Gastrocnemius medialis (tissue), 4 donors: Measurements from ENCODE around the gene FAM210A. TPM values are rescaled to one million over a fixed set of nuclear protein-coding genes. Genes with fewer than 3 reads are reported as not detected.

Source experiments
- ATAC-seq, 2 donors: fragments of 150-250 bp; one replicate each; pipeline ENCODE4 v1.9.1; 2016
- DNase-seq, 2 donors: peaks; one replicate each; pipeline ENCODE4 v3.0.0-alpha.2; 2019
- H3K27ac ChIP-seq, 4 donors: fragments of 200-600 bp; sonication (generic); 1 replicate in 1 of 4; 2 replicates in 3 of 4; pipeline ENCODE4 v1.5.1; 2016 to 2018; ENCODE audit warnings: mild to moderate bottlenecking in 2 of 4, moderate library complexity in 1 of 4
- H3K27me3 ChIP-seq, 3 donors: fragments of 200-600 bp; sonication (generic) in 2 of 3; 1 replicate in 1 of 3; 2 replicates in 2 of 3; pipeline versions ENCODE4 v1.5.1 to v1.6.0; 2016 to 2019; ENCODE audit warnings: mild to moderate bottlenecking in 1 of 3, moderate library complexity in 1 of 3
- H3K36me3 ChIP-seq, 2 donors: fragments of 200-600 bp; sonication (generic) in 1 of 2; one replicate each; pipeline ENCODE4 v1.5.1; 2017 to 2018
- H3K4me1 ChIP-seq, 2 donors: fragments of 200-600 bp; sonication (generic) in 1 of 2; one replicate each; pipeline ENCODE4 v1.5.1; 2016 to 2017; ENCODE audit warnings: mild to moderate bottlenecking in 2 of 2
- H3K4me3 ChIP-seq, 4 donors: fragments of 200-600 bp; sonication (generic) in 3 of 4; 1 replicate in 1 of 4; 2 replicates in 3 of 4; pipeline ENCODE4 v1.5.1; 2016 to 2019; ENCODE audit warnings: mild to moderate bottlenecking in 2 of 4
- H3K9me3 ChIP-seq, 3 donors: fragments of 200-600 bp; sonication (generic) in 2 of 3; 1 replicate in 1 of 3; 2 replicates in 2 of 3; pipeline ENCODE4 v1.5.1; 2016 to 2019
- CTCF ChIP-seq, 5 experiments: fragments of 450-650 bp in 3 of 5; fragments of 200-600 bp in 2 of 5; sonication (generic) in 2 of 5; IDR thresholded peaks in 4 of 5; conservative IDR thresholded peaks in 1 of 5; 1 replicate in 4 of 5; 2 replicates in 1 of 5; pipeline ENCODE4 v1.5.1; 2016 to 2019; ENCODE audit warnings: antibody characterized with exemption in 5 of 5, mild to moderate bottlenecking in 3 of 5, moderate library complexity in 3 of 5
- POLR2A ChIP-seq, 2 donors: fragments of 450-650 bp; IDR thresholded peaks; one replicate each; pipeline ENCODE4 v1.6.1; 2017; ENCODE audit warnings: antibody characterized with exemption in 2 of 2, mild to moderate bottlenecking in 2 of 2, moderate library complexity in 2 of 2
- in situ Hi-C, 4 donors: fragments of 200-750 bp; cut with MboI; loops; one replicate each; pipeline versions ENCODE4 v1.15.0 to v1.8.0; 2017; ENCODE audit warnings: low sequenced_read_pairs in 4 of 4
- intact Hi-C: fragments of 100-400 bp; cut with DNase I; formaldehyde crosslinking; loops from one replicate; pipeline ENCODE4 v1.15.1; 2023; ENCODE audit warnings: low total_unique reads
- total RNA-seq, 4 donors: library from RNA; depleted of rRNA; stranded (reverse); fragments of >200 nt; gene quantifications; one replicate each; pipeline versions ENCODE4 v1.1.0 to v1.2.3, GENCODE V29; 2016

FAM210A gene
- total RNA-seq, 4 donors from 2014 or later = 7.8 to 23.1 (median 16.3) TPM

- intact Hi-C loops = loop anchor here (5.0 kb wide), 3 partner anchors 57 to 392 kb away; no protein-coding TSS in a partner anchor
- DNase-seq = no peak
- Histone ChIP-seq H3K27me3 (no peaks in the 10 kb centered on the region), H3K4me1 (peaks cover 31 to 32% of the 10 kb centered on the region in 2 donors), H3K36me3 (no peaks in the 10 kb centered on the region), H3K4me3 (no peak overlapping the region), H3K27ac (peak overlapping the region in 3 of 4 donors; percentile 64 to 86 (median 72)), H3K9me3 (no peaks in the 10 kb centered on the region)
- ATAC-seq = no peak
- in situ Hi-C loops = no loop called here
- TF ChIP-seq CTCF (IDR thresholded peaks at IDR 0.05 in 4 of 5, conservative IDR thresholded peaks at IDR 0.05 in 1 of 5) (no peak), POLR2A (IDR thresholded peaks at IDR 0.05) (no peak)
Measured at GRCh38 chr18:13613591-13614501, 112.5 kb downstream of the FAM210A start.

Other genes starting within 250 kb of the FAM210A start
- 10 to 100 TPM; 12.9 to 24.1 (median 18.6) TPM for gene RNMT, start 115 bp upstream of the FAM210A start, total RNA-seq
- not detected for gene MC5R, start 97.6 kb upstream of the FAM210A start, total RNA-seq
- not detected for gene MC2R, start 189.0 kb upstream of the FAM210A start, total RNA-seq